ENCODE results near the gene RAD51B. TPM values are rescaled to one million over a fixed set of nuclear protein-coding genes. Genes with fewer than 3 reads are reported as not detected.
A peak's percentile ranks its signal among the peaks of the same experiment; 100 is the strongest.

Gene RAD51B
- total RNA-seq, 1 experiment from 2014 or later, result 10.8 TPM

DNA sequence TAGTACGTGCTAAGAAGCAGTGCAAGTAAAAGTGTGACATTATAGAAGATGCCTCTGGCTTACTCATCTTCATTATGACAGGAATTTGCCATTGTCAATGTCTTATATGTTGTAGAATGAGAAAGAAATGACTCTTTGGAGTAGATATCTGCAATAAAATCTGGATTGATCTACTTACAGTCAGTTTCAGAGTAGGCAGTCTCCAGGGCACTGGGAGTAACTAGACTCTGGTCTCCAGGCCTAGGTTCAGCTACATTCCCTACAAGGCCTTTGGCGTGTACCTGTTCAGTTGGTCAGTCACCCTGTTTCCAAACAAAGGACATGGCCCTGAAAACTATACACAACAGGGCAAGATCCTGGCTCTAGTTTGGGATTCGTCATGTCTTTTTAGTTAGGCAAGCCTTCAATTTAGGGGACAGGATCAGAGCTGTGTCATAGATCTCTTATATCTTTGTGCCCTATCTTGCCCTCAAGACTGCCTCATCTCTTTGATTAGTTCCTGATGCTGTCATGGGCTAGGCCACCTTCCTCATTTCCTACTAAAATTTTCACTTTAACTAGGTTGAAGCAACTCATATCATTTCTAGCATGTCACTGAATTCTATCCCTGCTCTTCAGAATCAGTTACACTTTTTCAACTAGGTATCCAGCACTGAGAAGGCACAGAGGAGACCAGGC is 410.0 kb downstream of the RAD51B start:
- ChIA-PET POLR2A (ENCODE audit: unreplicated experiment) (no interaction called here), CTCF (no interaction called here)
- Histone ChIP-seq H2AFZ (ENCODE audit: low read length) (no peak overlapping the region), H3K27ac (ENCODE audit: low read length) (no peak overlapping the region; the same call in 1 of the 2 replicates), H3K9me2 (replicated peaks; ENCODE audit: low read length) (no peaks in the 10 kb centered on the region), H3K4me3 (ENCODE audit: low read length) (no peak overlapping the region), H3K4me1 (ENCODE audit: insufficient read depth, low read length) (peaks cover 47% of the 10 kb centered on the region), H3K27me3 (ENCODE audit: low read length) (no peaks in the 10 kb centered on the region), H3K9ac (ENCODE audit: low read length) (no peak overlapping the region), H3K9me3 (ENCODE audit: low read length) (no peaks in the 10 kb centered on the region), H3K4me2 (ENCODE audit: low read length) (no peak overlapping the region), H3K36me3 (ENCODE audit: low read depth, low read length) (no peaks in the 10 kb centered on the region), H3K79me2 (ENCODE audit: low read length) (no peaks in the 10 kb centered on the region), H3F3A (ENCODE audit: low read length, unreplicated experiment) (peaks cover 13% of the 10 kb centered on the region), H4K20me1 (ENCODE audit: low read length) (no peaks in the 10 kb centered on the region)
- no peak for DNase-seq
- TF ChIP-seq, protein P1, sequence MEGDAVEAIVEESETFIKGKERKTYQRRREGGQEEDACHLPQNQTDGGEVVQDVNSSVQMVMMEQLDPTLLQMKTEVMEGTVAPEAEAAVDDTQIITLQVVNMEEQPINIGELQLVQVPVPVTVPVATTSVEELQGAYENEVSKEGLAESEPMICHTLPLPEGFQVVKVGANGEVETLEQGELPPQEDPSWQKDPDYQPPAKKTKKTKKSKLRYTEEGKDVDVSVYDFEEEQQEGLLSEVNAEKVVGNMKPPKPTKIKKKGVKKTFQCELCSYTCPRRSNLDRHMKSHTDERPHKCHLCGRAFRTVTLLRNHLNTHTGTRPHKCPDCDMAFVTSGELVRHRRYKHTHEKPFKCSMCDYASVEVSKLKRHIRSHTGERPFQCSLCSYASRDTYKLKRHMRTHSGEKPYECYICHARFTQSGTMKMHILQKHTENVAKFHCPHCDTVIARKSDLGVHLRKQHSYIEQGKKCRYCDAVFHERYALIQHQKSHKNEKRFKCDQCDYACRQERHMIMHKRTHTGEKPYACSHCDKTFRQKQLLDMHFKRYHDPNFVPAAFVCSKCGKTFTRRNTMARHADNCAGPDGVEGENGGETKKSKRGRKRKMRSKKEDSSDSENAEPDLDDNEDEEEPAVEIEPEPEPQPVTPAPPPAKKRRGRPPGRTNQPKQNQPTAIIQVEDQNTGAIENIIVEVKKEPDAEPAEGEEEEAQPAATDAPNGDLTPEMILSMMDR (conservative IDR thresholded peaks at IDR 0.05; ENCODE audit: low read depth, low read length), result no peak
- no peak for TF ChIP-seq EZH2phosphoT487 (IDR thresholded peaks at IDR 0.05; ENCODE audit: borderline replicate concordance, low read length)
- TF ChIP-seq EZH2 (IDR thresholded peaks at IDR 0.05; ENCODE audit: low read length, unreplicated experiment), result no peak
- BruUV-seq (replicated peaks), result no TSS peak
- no peak for ATAC-seq
- intact Hi-C loops (cut with micrococcal nuclease), result loop anchor here (5.0 kb wide), 2 partner anchors 147 to 563 kb away; partner anchors contain the start of gene ZFP36L1

DNA sequence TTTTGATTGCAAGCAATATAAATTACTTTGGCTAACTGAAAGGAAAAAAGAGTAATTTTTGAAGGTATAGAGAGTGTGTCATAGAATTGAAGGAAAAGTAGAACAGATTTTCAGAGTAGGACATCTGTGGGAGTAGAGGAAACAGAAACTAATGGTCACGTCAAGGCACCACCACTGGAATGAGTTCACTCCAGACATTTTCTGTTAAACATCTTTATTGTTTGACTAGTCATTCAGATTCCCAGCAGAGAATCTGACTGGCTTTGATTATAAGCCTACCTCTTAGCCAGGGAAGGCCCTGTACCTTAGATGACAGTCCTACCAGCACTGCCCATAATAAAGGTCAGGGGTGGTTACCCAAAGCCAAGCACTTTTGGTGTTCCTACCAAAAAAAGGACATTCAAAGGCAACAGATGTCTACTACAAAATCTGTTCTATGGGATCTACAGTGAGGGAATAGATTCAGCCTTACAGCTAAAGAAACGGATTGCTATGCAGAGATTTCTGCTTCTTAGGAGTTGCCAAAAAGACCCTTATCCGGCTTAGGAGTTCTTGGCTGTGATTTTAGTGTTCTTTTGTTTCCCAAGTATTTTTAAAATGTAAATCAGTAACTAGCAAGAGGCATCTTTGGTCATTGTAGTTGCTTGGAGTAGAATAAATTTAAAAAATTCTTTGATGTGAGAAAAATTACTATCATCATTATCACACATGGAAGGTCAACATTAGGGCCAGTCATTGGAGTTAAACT is 410.8 kb downstream of the RAD51B start:
- CTCF ChIA-PET, result no interaction called here
- intact Hi-C loops (cut with micrococcal nuclease), result loop anchor here (5.0 kb wide), 2 partner anchors 148 to 562 kb away; partner anchors contain the start of gene ZFP36L1

More for the DNA sequence above, 410.8 kb downstream of the RAD51B start:
- no peaks in the 10 kb centered on the region for H3K36me3 ChIP-seq (ENCODE audit: low read depth, low read length)
- DNase-seq (no peak), ATAC-seq (no peak)
- H3K27me3 ChIP-seq (ENCODE audit: low read length), result no peaks in the 10 kb centered on the region
- H3K9ac ChIP-seq (ENCODE audit: low read length), result peak overlapping the region; percentile 68; the same call in 1 of the 2 replicates
- BruUV-seq (replicated peaks), result no TSS peak
- 0 out of 2 replicates have a peak overlapping the region, but pooled peaks have one; percentile 32 for H2AFZ ChIP-seq (ENCODE audit: low read length)
- H3F3A ChIP-seq (ENCODE audit: low read length, unreplicated experiment), result peaks cover 13% of the 10 kb centered on the region
- H3K4me3 ChIP-seq (ENCODE audit: low read length), result 0 out of 2 replicates have a peak overlapping the region, but pooled peaks have one; percentile 6
- H3K79me2 ChIP-seq (ENCODE audit: low read length), result no peaks in the 10 kb centered on the region
- no peaks in the 10 kb centered on the region for H4K20me1 ChIP-seq (ENCODE audit: low read length)
- H3K4me2 ChIP-seq (ENCODE audit: low read length), result peak overlapping the region; percentile 79
- H3K9me3 ChIP-seq (ENCODE audit: low read length), result no peaks in the 10 kb centered on the region
- H3K9me2 ChIP-seq (replicated peaks; ENCODE audit: low read length), result no peaks in the 10 kb centered on the region
- no peak for TF ChIP-seq EZH2 (IDR thresholded peaks at IDR 0.05; ENCODE audit: low read length, unreplicated experiment)
- no peak for TF ChIP-seq EZH2phosphoT487 (IDR thresholded peaks at IDR 0.05; ENCODE audit: borderline replicate concordance, low read length)
- TF ChIP-seq, protein P1 (conservative IDR thresholded peaks at IDR 0.05; ENCODE audit: low read depth, low read length), result no peak
- POLR2A ChIA-PET (ENCODE audit: unreplicated experiment), result interaction anchor here (0.5 kb wide), 1 partner anchor 58 kb away, joined by 4 read pairs; no protein-coding TSS in a partner anchor
- peak overlapping the region; percentile 97 for H3K27ac ChIP-seq (ENCODE audit: low read length)
- H3K4me1 ChIP-seq (ENCODE audit: insufficient read depth, low read length), result peaks cover 53% of the 10 kb centered on the region

Data from PC-3 (cell line).